HL-60 (cell line): ENCODE results near the gene HDAC8.

ENCODE experiments used
- DNase-seq, 2 experiments: peaks; one replicate each; pipeline ENCODE4 v3.0.0-alpha.2; 2010 to 2020; ENCODE audit warnings: low read depth in 1 of 2, low spot score in 1 of 2
- H3K27ac ChIP-seq: fragments of 250-450 bp; sonication (Bioruptor Pico); replicated peaks from 2 replicates; pipeline ENCODE4 v1.5.1; 2020; ENCODE audit warnings: mild to moderate bottlenecking, moderate library complexity
- H3K27me3 ChIP-seq: fragments of 250-450 bp; sonication (Bioruptor Pico); 2 replicates; pipeline ENCODE4 v1.5.1; 2021; ENCODE audit warnings: mild to moderate bottlenecking, moderate library complexity; ENCODE audit not compliant: insufficient read depth, poor library complexity, severe bottlenecking
- H3K4me3 ChIP-seq: replicated peaks from 2 replicates; pipeline ENCODE4 v1.5.1; 2011; ENCODE audit warnings: mild to moderate bottlenecking, control low read depth, low read length; ENCODE audit not compliant: insufficient read depth
- GABPA ChIP-seq: IDR thresholded peaks from 2 replicates; pipeline ENCODE4 v1.6.1; 2012; ENCODE audit warnings: low read depth
- POLR2AphosphoS5 ChIP-seq: IDR thresholded peaks from 2 replicates; pipeline ENCODE4 v1.6.1; 2012; ENCODE audit warnings: low read depth
- SPI1 ChIP-seq: IDR thresholded peaks from 2 replicates; pipeline ENCODE4 v1.6.1; 2012; ENCODE audit warnings: low read depth, mild to moderate bottlenecking, borderline replicate concordance
- TF ChIP-seq, protein P1 (sequence below): IDR thresholded peaks from one replicate; pipeline ENCODE4 v1.5.1; 2011; ENCODE audit warnings: low read length, control low read depth, inconsistent platforms; ENCODE audit not compliant: insufficient read depth
- TF ChIP-seq, protein P2 (sequence below): IDR thresholded peaks from 2 replicates; pipeline ENCODE4 v1.6.1; 2012; ENCODE audit warnings: low read depth; ENCODE audit not compliant: insufficient replicate concordance

HDAC8 gene

DNA sequence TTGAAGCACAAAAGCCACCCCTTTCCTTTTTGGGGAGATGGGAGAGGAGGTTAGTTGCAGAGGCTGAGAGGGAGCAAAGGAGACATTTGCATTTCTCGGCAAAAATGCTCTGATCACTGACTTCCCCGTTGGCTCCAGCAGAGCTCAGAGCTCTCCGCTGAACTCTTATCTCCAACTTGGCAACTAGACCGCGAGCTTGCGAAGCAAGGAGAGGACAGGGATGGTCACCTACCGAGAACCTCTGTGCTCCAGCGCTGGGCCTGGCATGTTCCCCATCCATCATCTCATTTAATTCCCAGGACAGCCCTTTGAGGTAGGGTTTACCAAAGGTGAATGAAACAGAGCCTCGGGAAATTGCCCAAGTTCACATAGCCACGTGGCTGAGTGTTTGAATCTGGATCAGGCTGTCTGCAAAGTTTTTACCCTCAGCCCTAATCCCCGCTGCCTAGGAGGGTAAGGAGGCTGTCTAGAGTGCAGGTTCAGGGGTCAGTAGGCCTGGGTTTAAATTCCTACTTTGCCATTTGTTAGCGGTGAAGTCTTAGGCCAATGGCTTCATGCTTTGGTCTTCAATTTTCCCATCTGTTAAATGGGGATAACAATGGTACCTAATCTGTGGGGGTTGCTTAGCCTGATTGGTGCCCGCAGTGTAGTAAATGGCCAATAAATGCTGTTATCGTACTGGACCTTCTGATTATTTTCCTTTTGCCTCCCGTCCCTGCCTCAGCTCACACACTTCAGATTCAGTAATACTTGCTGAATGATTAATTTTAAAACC, 263.2 kb downstream of the HDAC8 start:
- TF ChIP-seq POLR2AphosphoS5, result no peak
- TF ChIP-seq GABPA, result no peak
- TF ChIP-seq SPI1, result no peak
- TF ChIP-seq, protein P1, sequence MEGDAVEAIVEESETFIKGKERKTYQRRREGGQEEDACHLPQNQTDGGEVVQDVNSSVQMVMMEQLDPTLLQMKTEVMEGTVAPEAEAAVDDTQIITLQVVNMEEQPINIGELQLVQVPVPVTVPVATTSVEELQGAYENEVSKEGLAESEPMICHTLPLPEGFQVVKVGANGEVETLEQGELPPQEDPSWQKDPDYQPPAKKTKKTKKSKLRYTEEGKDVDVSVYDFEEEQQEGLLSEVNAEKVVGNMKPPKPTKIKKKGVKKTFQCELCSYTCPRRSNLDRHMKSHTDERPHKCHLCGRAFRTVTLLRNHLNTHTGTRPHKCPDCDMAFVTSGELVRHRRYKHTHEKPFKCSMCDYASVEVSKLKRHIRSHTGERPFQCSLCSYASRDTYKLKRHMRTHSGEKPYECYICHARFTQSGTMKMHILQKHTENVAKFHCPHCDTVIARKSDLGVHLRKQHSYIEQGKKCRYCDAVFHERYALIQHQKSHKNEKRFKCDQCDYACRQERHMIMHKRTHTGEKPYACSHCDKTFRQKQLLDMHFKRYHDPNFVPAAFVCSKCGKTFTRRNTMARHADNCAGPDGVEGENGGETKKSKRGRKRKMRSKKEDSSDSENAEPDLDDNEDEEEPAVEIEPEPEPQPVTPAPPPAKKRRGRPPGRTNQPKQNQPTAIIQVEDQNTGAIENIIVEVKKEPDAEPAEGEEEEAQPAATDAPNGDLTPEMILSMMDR, result no peak
- DNase-seq, result peak in 1 of 2 experiments; percentile 15
- H3K27me3 ChIP-seq, result peaks cover 30% of the 10 kb centered on the region
- H3K4me3 ChIP-seq, result peak overlapping the region; percentile 20; the same call in 1 of the 2 replicates
- no peak overlapping the region for H3K27ac ChIP-seq

DNA sequence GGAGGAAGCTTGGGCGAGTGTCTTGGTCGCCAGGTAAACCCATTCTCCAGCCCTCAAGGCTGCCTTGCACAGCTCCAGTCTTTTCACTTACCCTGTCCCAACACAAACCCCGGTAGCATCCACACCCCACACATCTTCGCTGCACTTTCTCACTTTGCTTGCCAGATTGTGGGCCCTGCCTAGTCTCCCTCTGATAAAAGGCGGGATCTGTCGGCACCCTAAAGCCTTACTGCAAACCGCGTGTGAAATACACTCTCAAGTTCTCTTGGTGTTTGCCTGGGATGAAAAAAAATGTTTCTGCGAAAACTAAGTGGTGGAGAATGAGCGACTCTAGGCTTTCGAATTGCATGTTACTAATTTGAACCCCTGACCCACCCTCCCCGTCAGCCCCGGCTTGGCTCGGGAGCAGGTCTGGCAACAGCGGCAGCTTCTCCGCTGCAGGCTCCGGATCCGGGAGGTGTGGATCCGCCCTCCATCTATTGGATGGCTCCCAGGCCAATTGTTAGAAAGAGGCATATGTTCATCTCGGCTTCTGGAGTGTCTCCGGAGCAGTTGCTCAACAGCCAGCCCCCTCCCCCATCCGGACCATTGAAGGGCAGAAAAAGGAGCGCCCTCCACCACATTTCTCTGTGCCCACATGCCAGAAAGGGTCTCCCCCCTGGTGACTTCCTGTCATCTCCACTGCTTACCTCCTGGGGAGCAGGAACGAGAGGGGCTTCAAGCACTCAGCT, 263.9 kb downstream of the HDAC8 start:
- TF ChIP-seq GABPA (no peak), POLR2AphosphoS5 (no peak), SPI1 (no peak)
- TF ChIP-seq, protein P1, result no peak
- TF ChIP-seq, protein P2, sequence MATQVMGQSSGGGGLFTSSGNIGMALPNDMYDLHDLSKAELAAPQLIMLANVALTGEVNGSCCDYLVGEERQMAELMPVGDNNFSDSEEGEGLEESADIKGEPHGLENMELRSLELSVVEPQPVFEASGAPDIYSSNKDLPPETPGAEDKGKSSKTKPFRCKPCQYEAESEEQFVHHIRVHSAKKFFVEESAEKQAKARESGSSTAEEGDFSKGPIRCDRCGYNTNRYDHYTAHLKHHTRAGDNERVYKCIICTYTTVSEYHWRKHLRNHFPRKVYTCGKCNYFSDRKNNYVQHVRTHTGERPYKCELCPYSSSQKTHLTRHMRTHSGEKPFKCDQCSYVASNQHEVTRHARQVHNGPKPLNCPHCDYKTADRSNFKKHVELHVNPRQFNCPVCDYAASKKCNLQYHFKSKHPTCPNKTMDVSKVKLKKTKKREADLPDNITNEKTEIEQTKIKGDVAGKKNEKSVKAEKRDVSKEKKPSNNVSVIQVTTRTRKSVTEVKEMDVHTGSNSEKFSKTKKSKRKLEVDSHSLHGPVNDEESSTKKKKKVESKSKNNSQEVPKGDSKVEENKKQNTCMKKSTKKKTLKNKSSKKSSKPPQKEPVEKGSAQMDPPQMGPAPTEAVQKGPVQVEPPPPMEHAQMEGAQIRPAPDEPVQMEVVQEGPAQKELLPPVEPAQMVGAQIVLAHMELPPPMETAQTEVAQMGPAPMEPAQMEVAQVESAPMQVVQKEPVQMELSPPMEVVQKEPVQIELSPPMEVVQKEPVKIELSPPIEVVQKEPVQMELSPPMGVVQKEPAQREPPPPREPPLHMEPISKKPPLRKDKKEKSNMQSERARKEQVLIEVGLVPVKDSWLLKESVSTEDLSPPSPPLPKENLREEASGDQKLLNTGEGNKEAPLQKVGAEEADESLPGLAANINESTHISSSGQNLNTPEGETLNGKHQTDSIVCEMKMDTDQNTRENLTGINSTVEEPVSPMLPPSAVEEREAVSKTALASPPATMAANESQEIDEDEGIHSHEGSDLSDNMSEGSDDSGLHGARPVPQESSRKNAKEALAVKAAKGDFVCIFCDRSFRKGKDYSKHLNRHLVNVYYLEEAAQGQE, result no peak
- H3K4me3 ChIP-seq, result peak overlapping the region; percentile 20; the same call in 1 of the 2 replicates
- DNase-seq, result peak; percentile 28 to 54
- peaks cover 36% of the 10 kb centered on the region for H3K27me3 ChIP-seq
- no peak overlapping the region for H3K27ac ChIP-seq

DNA sequence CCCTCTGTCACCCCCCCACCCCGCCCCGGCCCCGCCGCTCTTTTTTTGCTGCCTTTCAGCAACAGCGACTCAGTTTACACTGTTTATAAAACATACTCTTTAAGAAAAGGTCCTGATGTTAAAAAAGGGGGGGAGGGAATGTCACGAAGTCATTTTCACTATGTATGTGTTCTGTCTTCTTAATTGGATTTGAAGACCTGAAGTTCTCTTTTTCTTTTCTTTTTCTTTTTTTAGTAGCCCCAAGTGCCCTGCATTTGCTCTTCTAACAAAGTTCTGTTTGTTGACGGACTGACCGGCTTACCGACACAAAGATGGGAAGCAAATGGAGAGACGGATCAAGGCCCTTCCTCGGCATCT, 264.5 kb downstream of the HDAC8 start:
- no peak overlapping the region for H3K27ac ChIP-seq
- TF ChIP-seq SPI1 (no peak), POLR2AphosphoS5 (no peak), GABPA (no peak)
- TF ChIP-seq, protein P1, result no peak
- TF ChIP-seq, protein P2, result no peak
- no peak for DNase-seq
- H3K27me3 ChIP-seq, result peaks cover 40% of the 10 kb centered on the region
- no peak overlapping the region for H3K4me3 ChIP-seq
